Activated CD8-positive, alpha-beta memory T cell treated with anti-CD3 and anti-CD28 coated beads for 36 hours (primary cell): ENCODE data around the gene FAAH2. TPM values are rescaled to one million over a fixed set of nuclear protein-coding genes. Genes with fewer than 3 reads are reported as not detected.
"Not testable (repeated sequence)": the region's sequence is repeated elsewhere in the genome, so short reads cannot be mapped to it uniquely, and the experiment has no call there.

Experiments used
- CTCF ChIA-PET: fragments of 350-600 bp; sonication (Branson Sonifier 250); formaldehyde crosslinking; loops from one replicate; lab custom pipeline; 2021; ENCODE audit warnings: antibody characterized with exemption; lab: Charles Lee
- POLR2A ChIA-PET: fragments of 350-600 bp; sonication (Branson Sonifier 250); formaldehyde crosslinking; loops from one replicate; lab custom pipeline; 2021; ENCODE audit warnings: antibody characterized with exemption; lab: Charles Lee
- total RNA-seq, 2 experiments: library from RNA; stranded (reverse); gene quantifications; one replicate each; pipeline ENCODE4 v1.2.3, GENCODE V29; 2021

The FAAH2 gene
- total RNA-seq, result 1 to 10 TPM; 1.1 to 1.4 TPM

GRCh38 chrX:57286507-57287251, at the start of gene FAAH2:
TSS of gene FAAH2 (plus strand) at chrX:57286706. CDS start at chrX:57286826, 120 bp downstream.
- ChIA-PET CTCF (no interaction called here), POLR2A (no interaction called here)

GRCh38 chrX:57241967-57242366, 44.5 kb upstream of the FAAH2 start:
- POLR2A ChIA-PET, result no interaction called here
- CTCF ChIA-PET, result no interaction called here

- ChIA-PET CTCF (no interaction called here), POLR2A (no interaction called here)
Measured at GRCh38 chrX:57251965-57252364, 34.5 kb upstream of the FAAH2 start.

- ChIA-PET POLR2A (no interaction called here), CTCF (no interaction called here)
Measured at GRCh38 chrX:57265126-57265525, 21.4 kb upstream of the FAAH2 start.

- CTCF ChIA-PET, result no interaction called here
Measured at GRCh38 chrX:57266275-57266674, 20.2 kb upstream of the FAAH2 start.

GRCh38 chrX:57266871-57267270, 19.6 kb upstream of the FAAH2 start:
- POLR2A ChIA-PET, result no interaction called here

More at GRCh38 chrX:57266275-57266674, 20.2 kb upstream of the FAAH2 start:
- POLR2A ChIA-PET, result no interaction called here

GRCh38 chrX:57267308-57267707, 19.2 kb upstream of the FAAH2 start:
- POLR2A ChIA-PET, result no interaction called here
- CTCF ChIA-PET, result no interaction called here

More at GRCh38 chrX:57266871-57267270, 19.6 kb upstream of the FAAH2 start:
- CTCF ChIA-PET, result no interaction called here

GRCh38 chrX:57270980-57271379, 15.5 kb upstream of the FAAH2 start:
- POLR2A ChIA-PET, result no interaction called here
- CTCF ChIA-PET, result no interaction called here

- POLR2A ChIA-PET, result no interaction called here
- CTCF ChIA-PET, result no interaction called here
Measured at GRCh38 chrX:57282568-57282967, 3.9 kb upstream of the FAAH2 start.

- ChIA-PET CTCF (no interaction called here), POLR2A (interaction anchor here (0.9 kb wide), 1 partner anchor 95 kb away, joined by 3 read pairs; no protein-coding TSS in a partner anchor)
Measured at GRCh38 chrX:57285001-57285400, 1.5 kb upstream of the FAAH2 start.

- CTCF ChIA-PET, result no interaction called here
- POLR2A ChIA-PET, result no interaction called here
Measured at GRCh38 chrX:57289089-57289488, 2.6 kb downstream of the FAAH2 start.

- CTCF ChIA-PET, result no interaction called here
- POLR2A ChIA-PET, result no interaction called here
Measured at GRCh38 chrX:57294961-57295360, 8.5 kb downstream of the FAAH2 start.

GRCh38 chrX:57295679-57296078, 9.2 kb downstream of the FAAH2 start:
- POLR2A ChIA-PET, CTCF ChIA-PET: not testable (repeated sequence)

- ChIA-PET CTCF (no interaction called here), POLR2A (no interaction called here)
Measured at GRCh38 chrX:57313583-57314215, 27.2 kb downstream of the FAAH2 start.

GRCh38 chrX:57329008-57329407, 42.5 kb downstream of the FAAH2 start:
- CTCF ChIA-PET, result no interaction called here
- POLR2A ChIA-PET, result no interaction called here

GRCh38 chrX:57335790-57336189, 49.3 kb downstream of the FAAH2 start:
- POLR2A ChIA-PET, CTCF ChIA-PET: not testable (repeated sequence)

- ChIA-PET CTCF (no interaction called here), POLR2A (no interaction called here)
Measured at GRCh38 chrX:57353472-57354132, 67.1 kb downstream of the FAAH2 start.

GRCh38 chrX:57364145-57364544, 77.6 kb downstream of the FAAH2 start:
- POLR2A ChIA-PET, result no interaction called here
- CTCF ChIA-PET, result no interaction called here

GRCh38 chrX:57366430-57366829, 79.9 kb downstream of the FAAH2 start:
- ChIA-PET POLR2A (no interaction called here), CTCF (no interaction called here)

- CTCF ChIA-PET, result no interaction called here
- POLR2A ChIA-PET, result no interaction called here
Measured at GRCh38 chrX:57367649-57368048, 81.1 kb downstream of the FAAH2 start.

GRCh38 chrX:57368158-57368557, 81.7 kb downstream of the FAAH2 start:
- POLR2A ChIA-PET, result no interaction called here
- CTCF ChIA-PET, result no interaction called here
